A549 (cell line): ENCODE measurements around the gene C2.

Experiments used
- BHLHE40 ChIP-seq: IDR thresholded peaks from 2 replicates; pipeline ENCODE4 v1.6.1; 2012; ENCODE audit warnings: low read depth, low read length, inconsistent platforms
- CHD2 ChIP-seq: fragments of 150-350 bp; IDR thresholded peaks from 2 replicates; pipeline ENCODE4 v1.6.1; 2014; ENCODE audit warnings: low read length; ENCODE audit not compliant: partially characterized antibody
- JUN ChIP-seq, 2 experiments: fragments of >200 bp; sonication (Bioruptor Twin); formaldehyde crosslinking; IDR thresholded peaks; 2 replicates in 1 of 2; 3 replicates in 1 of 2; pipeline ENCODE4 v1.6.1; 2016 to 2017
- POLR2A ChIP-seq: IDR thresholded peaks from 2 replicates; pipeline ENCODE4 v1.6.1; 2012; ENCODE audit warnings: mild to moderate bottlenecking, low read length
- POLR2AphosphoS2 ChIP-seq: conservative IDR thresholded peaks from 2 replicates; pipeline ENCODE4 v1.6.1; 2012; ENCODE audit warnings: low read length, improper control_type of control experiment, inconsistent platforms
- TF ChIP-seq, protein P1 (sequence below): fragments of >200 bp; sonication (Bioruptor Twin); formaldehyde crosslinking; IDR thresholded peaks from 3 replicates; pipeline ENCODE4 v1.6.1; 2016
- TF ChIP-seq, protein P2 (sequence below): fragments of 200-600 bp; sonication (generic); IDR thresholded peaks from 2 replicates; pipeline ENCODE4 v1.6.1; 2016; ENCODE audit warnings: antibody characterized with exemption, mild to moderate bottlenecking, moderate library complexity
- TF ChIP-seq, protein P3 (sequence below): fragments of >200 bp; sonication (Bioruptor Twin); formaldehyde crosslinking; IDR thresholded peaks from 3 replicates; pipeline ENCODE4 v1.5.1; 2016

GRCh38 chr6:31949926-31950548, 22.5 kb downstream of the C2 start:
- TF ChIP-seq POLR2A (no peak), BHLHE40 (no peak), JUN (IDR thresholded peaks at IDR 0.05) (no peak), CHD2 (no peak), POLR2AphosphoS2 (no peak)
- TF ChIP-seq, protein P1, sequence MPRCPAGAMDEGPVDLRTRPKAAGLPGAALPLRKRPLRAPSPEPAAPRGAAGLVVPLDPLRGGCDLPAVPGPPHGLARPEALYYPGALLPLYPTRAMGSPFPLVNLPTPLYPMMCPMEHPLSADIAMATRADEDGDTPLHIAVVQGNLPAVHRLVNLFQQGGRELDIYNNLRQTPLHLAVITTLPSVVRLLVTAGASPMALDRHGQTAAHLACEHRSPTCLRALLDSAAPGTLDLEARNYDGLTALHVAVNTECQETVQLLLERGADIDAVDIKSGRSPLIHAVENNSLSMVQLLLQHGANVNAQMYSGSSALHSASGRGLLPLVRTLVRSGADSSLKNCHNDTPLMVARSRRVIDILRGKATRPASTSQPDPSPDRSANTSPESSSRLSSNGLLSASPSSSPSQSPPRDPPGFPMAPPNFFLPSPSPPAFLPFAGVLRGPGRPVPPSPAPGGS: no peak
- TF ChIP-seq, protein P2, sequence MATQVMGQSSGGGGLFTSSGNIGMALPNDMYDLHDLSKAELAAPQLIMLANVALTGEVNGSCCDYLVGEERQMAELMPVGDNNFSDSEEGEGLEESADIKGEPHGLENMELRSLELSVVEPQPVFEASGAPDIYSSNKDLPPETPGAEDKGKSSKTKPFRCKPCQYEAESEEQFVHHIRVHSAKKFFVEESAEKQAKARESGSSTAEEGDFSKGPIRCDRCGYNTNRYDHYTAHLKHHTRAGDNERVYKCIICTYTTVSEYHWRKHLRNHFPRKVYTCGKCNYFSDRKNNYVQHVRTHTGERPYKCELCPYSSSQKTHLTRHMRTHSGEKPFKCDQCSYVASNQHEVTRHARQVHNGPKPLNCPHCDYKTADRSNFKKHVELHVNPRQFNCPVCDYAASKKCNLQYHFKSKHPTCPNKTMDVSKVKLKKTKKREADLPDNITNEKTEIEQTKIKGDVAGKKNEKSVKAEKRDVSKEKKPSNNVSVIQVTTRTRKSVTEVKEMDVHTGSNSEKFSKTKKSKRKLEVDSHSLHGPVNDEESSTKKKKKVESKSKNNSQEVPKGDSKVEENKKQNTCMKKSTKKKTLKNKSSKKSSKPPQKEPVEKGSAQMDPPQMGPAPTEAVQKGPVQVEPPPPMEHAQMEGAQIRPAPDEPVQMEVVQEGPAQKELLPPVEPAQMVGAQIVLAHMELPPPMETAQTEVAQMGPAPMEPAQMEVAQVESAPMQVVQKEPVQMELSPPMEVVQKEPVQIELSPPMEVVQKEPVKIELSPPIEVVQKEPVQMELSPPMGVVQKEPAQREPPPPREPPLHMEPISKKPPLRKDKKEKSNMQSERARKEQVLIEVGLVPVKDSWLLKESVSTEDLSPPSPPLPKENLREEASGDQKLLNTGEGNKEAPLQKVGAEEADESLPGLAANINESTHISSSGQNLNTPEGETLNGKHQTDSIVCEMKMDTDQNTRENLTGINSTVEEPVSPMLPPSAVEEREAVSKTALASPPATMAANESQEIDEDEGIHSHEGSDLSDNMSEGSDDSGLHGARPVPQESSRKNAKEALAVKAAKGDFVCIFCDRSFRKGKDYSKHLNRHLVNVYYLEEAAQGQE: no peak
- TF ChIP-seq, protein P3, sequence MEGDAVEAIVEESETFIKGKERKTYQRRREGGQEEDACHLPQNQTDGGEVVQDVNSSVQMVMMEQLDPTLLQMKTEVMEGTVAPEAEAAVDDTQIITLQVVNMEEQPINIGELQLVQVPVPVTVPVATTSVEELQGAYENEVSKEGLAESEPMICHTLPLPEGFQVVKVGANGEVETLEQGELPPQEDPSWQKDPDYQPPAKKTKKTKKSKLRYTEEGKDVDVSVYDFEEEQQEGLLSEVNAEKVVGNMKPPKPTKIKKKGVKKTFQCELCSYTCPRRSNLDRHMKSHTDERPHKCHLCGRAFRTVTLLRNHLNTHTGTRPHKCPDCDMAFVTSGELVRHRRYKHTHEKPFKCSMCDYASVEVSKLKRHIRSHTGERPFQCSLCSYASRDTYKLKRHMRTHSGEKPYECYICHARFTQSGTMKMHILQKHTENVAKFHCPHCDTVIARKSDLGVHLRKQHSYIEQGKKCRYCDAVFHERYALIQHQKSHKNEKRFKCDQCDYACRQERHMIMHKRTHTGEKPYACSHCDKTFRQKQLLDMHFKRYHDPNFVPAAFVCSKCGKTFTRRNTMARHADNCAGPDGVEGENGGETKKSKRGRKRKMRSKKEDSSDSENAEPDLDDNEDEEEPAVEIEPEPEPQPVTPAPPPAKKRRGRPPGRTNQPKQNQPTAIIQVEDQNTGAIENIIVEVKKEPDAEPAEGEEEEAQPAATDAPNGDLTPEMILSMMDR: no peak
